ENCODE results near the gene KCNF1.

The KCNF1 gene

GRCh38 chr2:10883801-10884478 is 27.8 kb upstream of the KCNF1 start:
- Histone ChIP-seq H3K27ac (no peak overlapping the region), H3K79me2 (no peaks in the 10 kb centered on the region), H3K9me3 (ENCODE audit: control insufficient read depth, low read length) (no peaks in the 10 kb centered on the region), H3K4me2 (ENCODE audit: low read length) (no peak overlapping the region), H3K36me3 (ENCODE audit: control insufficient read depth, insufficient read depth, low read length) (no peaks in the 10 kb centered on the region), H3K4me1 (no peaks in the 10 kb centered on the region), H2AFZ (no peak overlapping the region), H3K9ac (no peak overlapping the region), H3K4me3 (ENCODE audit: low read depth, low read length) (no peak overlapping the region), H3K27me3 (ENCODE audit: control insufficient read depth, insufficient read depth, low read length) (no peaks in the 10 kb centered on the region)
- no peak for TF ChIP-seq CTCF (IDR thresholded peaks at IDR 0.05)

DNA sequence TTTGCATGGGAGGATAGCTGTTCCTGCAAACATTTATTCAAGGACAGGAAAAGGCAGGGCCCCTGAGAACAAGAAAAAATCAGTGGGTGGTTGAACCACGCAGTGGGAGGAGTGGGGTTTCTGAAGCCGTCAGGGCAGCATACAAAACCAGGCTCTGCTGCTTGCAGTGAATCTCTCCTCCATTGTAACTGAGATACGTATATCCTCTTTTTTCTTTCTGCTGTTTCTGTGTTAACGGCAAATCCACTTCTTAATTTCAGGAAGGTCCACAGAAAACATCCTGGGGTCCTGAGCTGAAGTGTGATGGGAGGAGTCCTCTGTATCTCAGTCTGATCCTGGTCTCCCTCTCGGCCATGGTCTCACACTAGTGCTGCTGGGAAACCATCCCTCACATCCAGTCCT is 27.2 kb upstream of the KCNF1 start:
- no peak overlapping the region for H3K9ac ChIP-seq
- no peak overlapping the region for H3K4me2 ChIP-seq (ENCODE audit: low read length)
- H3K9me3 ChIP-seq (ENCODE audit: control insufficient read depth, low read length) = no peaks in the 10 kb centered on the region
- H2AFZ ChIP-seq = no peak overlapping the region
- no peaks in the 10 kb centered on the region for H3K4me1 ChIP-seq
- H3K27ac ChIP-seq = no peak overlapping the region
- H3K36me3 ChIP-seq (ENCODE audit: control insufficient read depth, insufficient read depth, low read length) = no peaks in the 10 kb centered on the region
- no peaks in the 10 kb centered on the region for H3K27me3 ChIP-seq (ENCODE audit: control insufficient read depth, insufficient read depth, low read length)
- H3K4me3 ChIP-seq (ENCODE audit: low read depth, low read length) = no peak overlapping the region
- no peak for TF ChIP-seq CTCF (IDR thresholded peaks at IDR 0.05)
- H3K79me2 ChIP-seq = no peaks in the 10 kb centered on the region

- H3K4me2 ChIP-seq (ENCODE audit: low read length) = no peak overlapping the region
- no peak for TF ChIP-seq CTCF (IDR thresholded peaks at IDR 0.05)
- H3K9me3 ChIP-seq (ENCODE audit: control insufficient read depth, low read length) = no peaks in the 10 kb centered on the region
- no peak overlapping the region for H3K9ac ChIP-seq
- H3K27me3 ChIP-seq (ENCODE audit: control insufficient read depth, insufficient read depth, low read length) = no peaks in the 10 kb centered on the region
- H2AFZ ChIP-seq = no peak overlapping the region
- no peak overlapping the region for H3K4me3 ChIP-seq (ENCODE audit: low read depth, low read length)
- H3K27ac ChIP-seq = no peak overlapping the region
- no peaks in the 10 kb centered on the region for H3K36me3 ChIP-seq (ENCODE audit: control insufficient read depth, insufficient read depth, low read length)
- H3K4me1 ChIP-seq = no peaks in the 10 kb centered on the region
- H3K79me2 ChIP-seq = no peaks in the 10 kb centered on the region
Measured at GRCh38 chr2:10885094-10885860, 26.5 kb upstream of the KCNF1 start.

GRCh38 chr2:10887476-10887875 is 24.3 kb upstream of the KCNF1 start:
- TF ChIP-seq CTCF (IDR thresholded peaks at IDR 0.05) = no peak
- Histone ChIP-seq H3K79me2 (no peaks in the 10 kb centered on the region), H3K27me3 (ENCODE audit: control insufficient read depth, insufficient read depth, low read length) (no peaks in the 10 kb centered on the region), H3K27ac (no peak overlapping the region), H3K9me3 (ENCODE audit: control insufficient read depth, low read length) (no peaks in the 10 kb centered on the region), H3K4me2 (ENCODE audit: low read length) (no peak overlapping the region), H3K4me3 (ENCODE audit: low read depth, low read length) (no peak overlapping the region), H3K36me3 (ENCODE audit: control insufficient read depth, insufficient read depth, low read length) (no peaks in the 10 kb centered on the region), H3K9ac (no peak overlapping the region), H3K4me1 (no peaks in the 10 kb centered on the region), H2AFZ (no peak overlapping the region)

All from parathyroid adenoma (tissue), 2 donors.